Brain microvascular endothelial cell (primary cell): ENCODE measurements around the gene COG1.
A peak's percentile ranks its signal among the peaks of the same experiment; 100 is the strongest.

ENCODE experiments used
- DNase-seq: peaks from one replicate; pipeline ENCODE4 v3.0.0-alpha.2; 2020
- H3K27ac ChIP-seq: fragments of 250-450 bp; sonication (Bioruptor Pico); 2 replicates; pipeline ENCODE4 v1.5.1; 2020; ENCODE audit warnings: mild to moderate bottlenecking, moderate library complexity
- H3K27me3 ChIP-seq: fragments of 250-450 bp; sonication (Bioruptor Pico); replicated peaks from 2 replicates; pipeline ENCODE4 v1.5.1; 2020; ENCODE audit warnings: mild to moderate bottlenecking
- H3K36me3 ChIP-seq: fragments of 250-450 bp; sonication (Bioruptor Pico); replicated peaks from 2 replicates; pipeline ENCODE4 v1.5.1; 2020; ENCODE audit warnings: mild to moderate bottlenecking
- H3K4me3 ChIP-seq: 2 replicates; pipeline ENCODE4 v1.5.1; 2011; ENCODE audit warnings: low read depth, mild to moderate bottlenecking, control low read depth, low read length, moderate library complexity
- in situ Hi-C: cut with HindIII; loops from 2 replicates; pipeline ENCODE4 v1.10.0; 2017; ENCODE audit warnings: low sequenced_read_pairs, low pct_ligation_motif_present
- TF ChIP-seq, protein P1 (sequence below): IDR thresholded peaks from 2 replicates; pipeline ENCODE4 v1.5.1; 2011; ENCODE audit warnings: low read depth, mild to moderate bottlenecking, moderate library complexity, low read length, control low read depth, inconsistent platforms; ENCODE audit errors: missing control alignments

COG1 gene

DNA sequence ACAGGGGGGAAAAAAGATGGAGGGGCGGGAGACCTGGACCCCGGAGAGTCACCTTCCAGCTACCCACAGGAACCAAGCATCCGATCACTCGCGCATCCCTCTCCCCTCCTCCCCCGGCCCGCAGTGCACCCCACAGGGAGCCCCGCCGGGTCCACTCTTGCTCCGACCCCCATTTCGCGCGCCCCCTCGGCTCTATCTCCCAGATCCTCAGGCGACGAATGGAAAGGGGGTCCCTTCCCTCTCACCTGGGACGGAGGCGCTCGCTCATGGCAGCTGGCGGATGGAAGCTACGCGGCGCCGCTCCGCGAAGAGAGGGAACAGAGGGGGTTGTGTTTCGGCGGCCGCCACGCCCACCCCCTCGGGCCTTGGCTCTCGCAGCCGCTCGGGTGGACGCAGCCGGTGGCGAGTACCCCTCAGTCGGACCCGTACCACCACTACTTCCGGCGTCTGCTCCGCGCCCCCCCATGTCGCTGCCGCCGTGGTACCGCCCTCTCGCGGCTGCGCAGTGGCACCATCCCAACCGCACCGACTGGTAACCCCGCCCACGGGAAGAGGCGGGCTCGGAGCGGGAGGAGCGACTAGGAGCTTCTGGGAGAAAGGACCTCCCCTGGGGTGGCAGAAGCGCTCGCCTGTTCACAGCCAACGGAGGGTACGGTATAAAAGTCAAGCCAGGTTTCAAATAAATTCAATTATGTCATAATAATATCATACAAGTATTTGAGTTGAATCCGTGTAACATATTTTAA is 39.2 kb downstream of the COG1 start:
- Histone ChIP-seq H3K4me3 (peak overlapping the region; percentile 92), H3K27ac (peak overlapping the region; percentile 71), H3K36me3 (peaks cover 16% of the 10 kb centered on the region), H3K27me3 (no peaks in the 10 kb centered on the region)
- TF ChIP-seq, protein P1, sequence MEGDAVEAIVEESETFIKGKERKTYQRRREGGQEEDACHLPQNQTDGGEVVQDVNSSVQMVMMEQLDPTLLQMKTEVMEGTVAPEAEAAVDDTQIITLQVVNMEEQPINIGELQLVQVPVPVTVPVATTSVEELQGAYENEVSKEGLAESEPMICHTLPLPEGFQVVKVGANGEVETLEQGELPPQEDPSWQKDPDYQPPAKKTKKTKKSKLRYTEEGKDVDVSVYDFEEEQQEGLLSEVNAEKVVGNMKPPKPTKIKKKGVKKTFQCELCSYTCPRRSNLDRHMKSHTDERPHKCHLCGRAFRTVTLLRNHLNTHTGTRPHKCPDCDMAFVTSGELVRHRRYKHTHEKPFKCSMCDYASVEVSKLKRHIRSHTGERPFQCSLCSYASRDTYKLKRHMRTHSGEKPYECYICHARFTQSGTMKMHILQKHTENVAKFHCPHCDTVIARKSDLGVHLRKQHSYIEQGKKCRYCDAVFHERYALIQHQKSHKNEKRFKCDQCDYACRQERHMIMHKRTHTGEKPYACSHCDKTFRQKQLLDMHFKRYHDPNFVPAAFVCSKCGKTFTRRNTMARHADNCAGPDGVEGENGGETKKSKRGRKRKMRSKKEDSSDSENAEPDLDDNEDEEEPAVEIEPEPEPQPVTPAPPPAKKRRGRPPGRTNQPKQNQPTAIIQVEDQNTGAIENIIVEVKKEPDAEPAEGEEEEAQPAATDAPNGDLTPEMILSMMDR = peak; percentile 35
- peak; percentile 91 for DNase-seq
- in situ Hi-C loops = no loop called here

DNA sequence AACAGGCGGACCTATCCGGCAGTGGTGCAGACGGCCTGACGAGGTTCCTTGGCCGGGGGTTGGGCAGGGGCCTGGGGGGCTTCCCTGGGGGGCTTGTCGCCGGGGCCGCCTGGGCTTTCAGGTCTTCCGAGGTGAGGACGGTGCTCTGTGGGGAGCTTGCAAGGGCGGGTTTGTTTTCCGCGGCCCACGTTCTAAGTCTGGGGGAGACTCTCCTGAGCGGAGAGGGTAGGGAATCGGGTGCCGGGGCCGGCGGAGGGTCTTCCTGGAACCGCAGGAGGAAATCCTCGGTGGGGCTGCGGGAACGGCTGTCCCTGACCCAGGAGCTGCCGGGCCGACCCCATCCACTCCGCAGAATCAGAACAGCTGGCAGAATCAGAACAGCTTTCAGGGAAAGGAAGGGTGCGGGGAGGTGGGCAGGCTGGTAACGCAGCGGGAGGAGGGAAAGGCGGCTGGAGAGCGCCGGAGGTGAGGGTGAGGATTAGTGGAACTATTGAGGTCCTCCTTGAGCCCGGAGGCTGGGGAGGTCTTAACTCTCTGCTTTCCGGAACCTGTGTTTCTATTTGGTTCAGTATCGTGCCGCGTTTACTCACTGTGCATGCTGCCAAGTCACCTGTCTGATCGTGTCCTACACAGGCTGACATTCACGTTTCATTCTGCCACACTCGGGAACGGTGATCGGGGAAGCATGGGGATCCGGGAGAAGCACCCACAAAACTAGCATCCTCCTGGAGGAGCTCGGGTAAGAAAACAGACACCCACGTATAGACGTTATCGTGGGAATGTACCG is 39.9 kb downstream of the COG1 start:
- in situ Hi-C loops = no loop called here
- peak overlapping the region; percentile 71 for H3K27ac ChIP-seq
- TF ChIP-seq, protein P1 = no peak
- peaks cover 16% of the 10 kb centered on the region for H3K36me3 ChIP-seq
- peak; percentile 14 for DNase-seq
- peak overlapping the region; percentile 92 for H3K4me3 ChIP-seq
- H3K27me3 ChIP-seq = no peaks in the 10 kb centered on the region

DNA sequence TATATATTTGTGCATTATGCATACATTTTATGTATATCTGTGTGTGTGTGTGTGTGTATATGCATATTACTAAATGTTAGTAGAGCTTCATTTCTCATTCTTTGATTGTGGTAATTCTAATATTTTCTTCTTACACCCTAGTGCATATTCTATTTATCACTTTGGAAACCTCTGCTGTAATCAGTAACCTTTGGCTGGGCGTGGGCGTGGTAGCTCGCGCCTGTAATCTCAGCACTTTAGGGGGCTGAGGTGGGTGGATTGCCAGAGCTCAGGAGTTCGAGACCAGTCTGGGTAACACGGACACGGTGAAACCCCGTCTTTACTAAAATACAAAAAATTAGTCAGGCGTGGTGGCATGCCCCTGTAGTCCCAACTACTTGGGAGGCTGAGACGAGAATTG is 41.9 kb downstream of the COG1 start:
- no peak for DNase-seq
- TF ChIP-seq, protein P1 = no peak
- in situ Hi-C loops = no loop called here

DNA sequence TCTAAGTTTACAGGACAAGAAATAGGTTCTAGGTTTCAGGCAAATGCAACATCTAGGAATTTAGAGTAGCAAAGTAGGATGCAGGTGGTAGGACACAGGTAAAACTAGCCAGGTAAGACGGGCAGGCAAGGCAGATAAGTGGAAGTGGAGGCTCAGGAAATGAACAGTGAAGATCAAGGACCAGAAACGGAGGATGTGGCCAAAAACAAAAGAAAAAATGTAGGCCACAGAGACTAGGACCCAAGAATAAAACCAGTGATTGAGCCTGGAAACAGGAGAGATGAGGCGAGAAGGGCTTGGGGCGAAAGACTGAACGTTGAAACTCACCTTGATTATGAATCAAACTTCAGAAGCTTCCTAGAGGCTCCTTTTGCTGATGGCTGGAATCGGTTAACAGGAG is 44.9 kb downstream of the COG1 start:
- peaks cover 29% of the 10 kb centered on the region for H3K36me3 ChIP-seq
- H3K4me3 ChIP-seq = no peak overlapping the region
- no peak overlapping the region for H3K27ac ChIP-seq
- in situ Hi-C loops = no loop called here
- TF ChIP-seq, protein P1 = no peak
- DNase-seq = no peak
- no peaks in the 10 kb centered on the region for H3K27me3 ChIP-seq

More for the DNA sequence above, 41.9 kb downstream of the COG1 start:
- Histone ChIP-seq H3K4me3 (no peak overlapping the region), H3K27ac (no peak overlapping the region), H3K27me3 (no peaks in the 10 kb centered on the region), H3K36me3 (peaks cover 19% of the 10 kb centered on the region)

DNA sequence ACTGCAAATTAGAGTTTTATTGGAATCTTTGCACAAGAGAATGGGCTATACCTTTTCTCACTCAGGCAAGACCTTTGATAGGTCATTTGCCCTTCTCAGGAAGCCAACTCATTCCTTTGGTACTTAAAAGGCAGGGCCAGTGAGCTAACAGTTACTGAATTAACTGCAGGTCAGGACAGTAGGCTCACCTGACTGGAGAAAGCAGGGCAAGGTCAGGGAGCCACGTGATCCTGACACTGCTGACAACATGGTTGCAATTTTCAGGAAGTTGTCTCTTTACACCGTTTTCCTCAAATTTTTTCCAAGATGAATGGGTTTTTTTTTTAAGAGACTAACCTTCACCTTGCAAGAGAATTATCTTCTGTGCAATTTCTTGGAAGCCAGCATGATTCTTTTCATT is 47.7 kb downstream of the COG1 start:
- TF ChIP-seq, protein P1 = no peak
- in situ Hi-C loops = no loop called here
- no peak for DNase-seq
- no peak overlapping the region for H3K4me3 ChIP-seq
- H3K27me3 ChIP-seq = no peaks in the 10 kb centered on the region
- H3K36me3 ChIP-seq = peaks cover 26% of the 10 kb centered on the region
- no peak overlapping the region for H3K27ac ChIP-seq
